Fibroblast of pulmonary artery (primary cell): ENCODE measurements around the gene NPAS3.
A peak's percentile ranks its signal among the peaks of the same experiment; 100 is the strongest.

Experiments
- DNase-seq: peaks from one replicate; pipeline ENCODE4 v3.0.0-alpha.2; 2010; ENCODE audit warnings: low read depth
- H3K4me3 ChIP-seq: replicated peaks from 2 replicates; pipeline ENCODE4 v1.5.1; 2011; ENCODE audit warnings: low read depth, mild to moderate bottlenecking, control low read depth, low read length, moderate library complexity
- TF ChIP-seq, protein P1 (sequence below): IDR thresholded peaks from 2 replicates; pipeline ENCODE4 v1.5.1; 2011; ENCODE audit warnings: mild to moderate bottlenecking, control low read depth, low read length, inconsistent platforms; ENCODE audit errors: missing control alignments

Gene NPAS3

DNA sequence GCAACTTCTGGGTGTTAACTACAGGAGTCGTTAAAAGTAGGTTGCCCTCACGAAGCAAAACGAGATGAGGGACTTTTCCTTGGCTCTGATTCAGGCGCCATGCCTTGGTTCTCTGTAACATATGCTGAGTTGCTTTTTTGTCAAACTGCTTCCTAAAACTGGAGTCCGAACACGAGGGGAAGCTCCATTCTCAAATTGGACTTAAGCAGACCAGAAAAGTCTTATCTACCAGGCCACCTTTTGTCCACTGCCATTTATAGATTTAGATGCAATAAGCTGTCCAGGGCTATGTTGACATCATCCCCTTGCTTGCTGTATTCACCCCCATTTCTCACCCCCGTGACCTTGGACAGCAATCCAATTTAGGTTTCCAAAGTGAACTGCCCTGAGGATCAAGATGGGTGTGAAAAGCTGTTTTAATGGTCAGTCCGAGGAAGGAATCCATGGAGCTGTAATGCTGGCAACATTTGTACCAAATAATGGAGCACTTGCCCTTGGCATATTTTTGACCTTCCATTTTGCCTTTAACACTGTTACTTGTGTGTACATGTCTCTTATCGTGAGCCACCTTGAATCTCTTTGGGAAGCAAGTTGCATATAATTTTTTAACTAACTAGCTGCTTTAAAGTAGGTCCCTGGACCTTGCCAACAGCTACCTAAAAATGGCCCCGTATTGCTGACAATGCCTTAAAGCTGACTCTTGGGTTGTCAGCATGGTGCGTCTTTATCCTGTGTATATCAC lies 714.1 kb downstream of the NPAS3 start:
- TF ChIP-seq, protein P1, sequence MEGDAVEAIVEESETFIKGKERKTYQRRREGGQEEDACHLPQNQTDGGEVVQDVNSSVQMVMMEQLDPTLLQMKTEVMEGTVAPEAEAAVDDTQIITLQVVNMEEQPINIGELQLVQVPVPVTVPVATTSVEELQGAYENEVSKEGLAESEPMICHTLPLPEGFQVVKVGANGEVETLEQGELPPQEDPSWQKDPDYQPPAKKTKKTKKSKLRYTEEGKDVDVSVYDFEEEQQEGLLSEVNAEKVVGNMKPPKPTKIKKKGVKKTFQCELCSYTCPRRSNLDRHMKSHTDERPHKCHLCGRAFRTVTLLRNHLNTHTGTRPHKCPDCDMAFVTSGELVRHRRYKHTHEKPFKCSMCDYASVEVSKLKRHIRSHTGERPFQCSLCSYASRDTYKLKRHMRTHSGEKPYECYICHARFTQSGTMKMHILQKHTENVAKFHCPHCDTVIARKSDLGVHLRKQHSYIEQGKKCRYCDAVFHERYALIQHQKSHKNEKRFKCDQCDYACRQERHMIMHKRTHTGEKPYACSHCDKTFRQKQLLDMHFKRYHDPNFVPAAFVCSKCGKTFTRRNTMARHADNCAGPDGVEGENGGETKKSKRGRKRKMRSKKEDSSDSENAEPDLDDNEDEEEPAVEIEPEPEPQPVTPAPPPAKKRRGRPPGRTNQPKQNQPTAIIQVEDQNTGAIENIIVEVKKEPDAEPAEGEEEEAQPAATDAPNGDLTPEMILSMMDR = no peak
- no peak for DNase-seq
- H3K4me3 ChIP-seq = no peak overlapping the region

- H3K4me3 ChIP-seq = no peak overlapping the region
- TF ChIP-seq, protein P1 = no peak
Observed at GRCh38 chr14:33653308-33653695, 714.6 kb downstream of the NPAS3 start.

DNA sequence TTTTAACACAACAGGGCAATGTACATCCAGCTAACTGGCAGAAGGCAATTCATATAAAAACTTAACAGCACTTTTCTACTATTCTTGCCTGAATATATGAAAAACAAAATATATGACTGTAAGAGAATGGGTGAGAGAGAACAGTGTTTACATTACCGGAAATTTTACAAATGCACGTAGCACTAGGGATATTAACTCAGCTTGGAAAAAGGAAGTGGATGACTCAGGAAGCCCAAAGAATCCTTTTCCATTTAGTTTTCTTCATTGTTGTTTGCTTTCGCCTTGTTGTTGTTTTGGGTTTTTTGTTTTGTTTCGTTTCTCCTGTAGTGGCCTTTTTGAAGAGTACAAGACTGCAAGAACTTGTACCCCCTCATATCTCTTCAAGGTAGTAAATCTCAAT lies 716.7 kb downstream of the NPAS3 start:
- TF ChIP-seq, protein P1 = no peak
- DNase-seq = peak; percentile 44
- H3K4me3 ChIP-seq = no peak overlapping the region

More at GRCh38 chr14:33653308-33653695, 714.6 kb downstream of the NPAS3 start:
- no peak for DNase-seq

DNA sequence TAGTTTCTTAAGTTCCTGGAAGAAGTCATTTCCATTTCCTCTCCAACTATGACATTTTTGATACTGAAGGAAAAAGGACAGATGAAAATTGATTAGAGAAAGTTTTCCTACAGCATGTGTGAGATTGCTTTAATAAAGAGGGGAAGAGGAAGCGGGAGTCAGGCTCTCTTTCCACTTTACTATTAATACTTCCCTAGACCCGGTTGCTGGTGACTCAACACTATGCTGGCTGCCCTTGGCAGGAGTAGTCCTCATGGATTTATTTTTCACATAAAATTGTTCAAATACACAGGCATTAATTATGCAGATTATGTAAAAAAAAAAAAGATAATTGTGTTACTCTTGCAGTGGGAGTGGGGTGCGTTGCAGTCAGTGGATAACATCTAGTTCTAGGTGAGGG lies 718.8 kb downstream of the NPAS3 start:
- TF ChIP-seq, protein P1 = no peak
- peak; percentile 49 for DNase-seq

DNA sequence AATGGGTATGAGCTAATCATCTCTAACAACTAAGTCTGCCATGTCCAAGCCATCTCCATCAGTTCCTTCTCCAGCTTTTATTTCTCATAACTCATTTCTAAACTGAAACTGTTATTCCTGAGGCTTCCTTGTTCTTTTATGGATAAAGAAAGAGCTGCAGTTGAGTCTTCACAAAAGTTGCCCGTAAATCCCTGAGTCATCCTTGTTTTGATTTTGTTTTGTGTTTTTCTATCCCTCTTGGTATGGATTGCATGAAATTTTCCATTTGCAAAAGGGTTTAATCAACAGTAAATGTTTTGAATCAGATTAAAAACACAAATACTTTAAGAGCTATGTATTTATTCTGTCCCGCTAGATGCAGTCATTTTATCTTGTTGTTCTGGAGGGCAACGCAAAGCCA lies 721.6 kb downstream of the NPAS3 start:
- no peak overlapping the region for H3K4me3 ChIP-seq
- no peak for DNase-seq
- TF ChIP-seq, protein P1 = no peak

More for the DNA sequence above, 718.8 kb downstream of the NPAS3 start:
- H3K4me3 ChIP-seq = no peak overlapping the region

- H3K4me3 ChIP-seq = no peak overlapping the region
- no peak for DNase-seq
- TF ChIP-seq, protein P1 = no peak
Observed at GRCh38 chr14:33661101-33661500, 722.4 kb downstream of the NPAS3 start.

- no peak for DNase-seq
- TF ChIP-seq, protein P1 = no peak
- H3K4me3 ChIP-seq = no peak overlapping the region
Observed at GRCh38 chr14:33668066-33668465, 729.4 kb downstream of the NPAS3 start.
